Stomach (tissue), 9 donors: ENCODE measurements around the gene GRSF1. TPM values are rescaled to one million over a fixed set of nuclear protein-coding genes. Genes with fewer than 3 reads are reported as not detected.

ENCODE experiments used
- DNase-seq, 2 donors: peaks; one replicate each; pipeline versions ENCODE4 v3.0.0 to v3.0.0-alpha.2; 2013 to 2019
- H3K27ac ChIP-seq, 5 donors: fragments of 200-600 bp in 4 of 5; sonication (generic) in 4 of 5; one replicate each; pipeline ENCODE4 v1.5.1; 2013 to 2019; ENCODE audit warnings: mild to moderate bottlenecking in 1 of 5, moderate library complexity in 1 of 5
- H3K27me3 ChIP-seq, 3 donors: fragments of 200-600 bp; sonication (generic); one replicate each; pipeline ENCODE4 v1.5.1; 2017 to 2019; ENCODE audit warnings: mixed run types in 1 of 3
- H3K36me3 ChIP-seq, 4 donors: fragments of 200-600 bp; sonication (generic); 1 replicate in 3 of 4; 2 replicates in 1 of 4; pipeline ENCODE4 v1.5.1; 2016 to 2019
- H3K4me1 ChIP-seq, 4 donors: fragments of 200-600 bp; sonication (generic); one replicate each; pipeline ENCODE4 v1.5.1; 2016 to 2019
- H3K4me3 ChIP-seq, 4 donors: fragments of 200-600 bp; sonication (generic) in 3 of 4; one replicate each; pipeline ENCODE4 v1.5.1; 2016 to 2019; ENCODE audit warnings: mild to moderate bottlenecking in 1 of 4
- H3K9me3 ChIP-seq, 4 donors: fragments of 200-600 bp; sonication (generic); one replicate each; pipeline ENCODE4 v1.5.1; 2016 to 2019
- CTCF ChIP-seq, 7 experiments: fragments of 450-650 bp in 4 of 7; fragments of 200-600 bp in 3 of 7; sonication (generic) in 3 of 7; IDR thresholded peaks; one replicate each; pipeline ENCODE4 v1.5.1; 2016 to 2019; ENCODE audit warnings: antibody characterized with exemption in 7 of 7, control low read depth in 2 of 7, mild to moderate bottlenecking in 1 of 7
- EP300 ChIP-seq: sonication (generic); formaldehyde crosslinking; IDR thresholded peaks from one replicate; pipeline ENCODE4 v1.6.1; 2017; ENCODE audit warnings: antibody characterized with exemption
- POLR2A ChIP-seq, 4 donors: fragments of 450-650 bp; IDR thresholded peaks; one replicate each; pipeline ENCODE4 v1.6.1; 2016; ENCODE audit warnings: antibody characterized with exemption in 4 of 4, control low read depth in 2 of 4, mild to moderate bottlenecking in 1 of 4, moderate library complexity in 1 of 4
- POLR2AphosphoS5 ChIP-seq, 3 donors: sonication (generic); formaldehyde crosslinking; IDR thresholded peaks; one replicate each; pipeline ENCODE4 v1.6.1; 2016; ENCODE audit warnings: antibody characterized with exemption in 3 of 3
- WGBS, 5 donors: extraction: QIAGEN DNeasy Blood & Tissue Kit in 3 of 5; methylation state at CpG; one replicate each; pipeline versions ENCODE4 v1.1.5 to v1.1.7; 2013 to 2018; 5-methylcytosine and 5-hydroxymethylcytosine counted together
- intact Hi-C: fragments of 100-400 bp; cut with DNase I; formaldehyde crosslinking; loops from one replicate; pipeline ENCODE4 v1.15.1; 2023; ENCODE audit warnings: low total_unique reads
- polyA plus RNA-seq, 3 donors: library from polyadenylated mRNA; stranded (reverse); fragments of 200-250 nt; gene quantifications; one replicate each; pipeline ENCODE4 v1.2.3, GENCODE V29; 2013
- total RNA-seq, 5 donors: library from RNA; depleted of rRNA; stranded (reverse); fragments of >200 nt; gene quantifications; one replicate each; pipeline versions ENCODE4 v1.1.0 to v1.2.3, GENCODE V29; 2014 to 2016
- donor health status: healthy with polysubstance abuse.
- donor health status: Bipolar disorder and iron deficiency.
- donor health status: healthy.

GRSF1 gene
- total and polyA plus RNA-seq, 8 donors: 24.0 to 86.5 (median 56.4) TPM

GRCh38 chr4:70818921-70819320, 20.8 kb downstream of the GRSF1 start:
- H3K9me3 ChIP-seq: no peaks in the 10 kb centered on the region
- 83 to 97% (median 96%) methylated on average over 3 of the region's 3 CpGs for WGBS, 5 donors
- no peaks in the 10 kb centered on the region for H3K27me3 ChIP-seq
- no peak overlapping the region for H3K27ac ChIP-seq
- no peaks in the 10 kb centered on the region for H3K4me1 ChIP-seq
- no peak overlapping the region for H3K4me3 ChIP-seq
- no peak for DNase-seq
- no peak for TF ChIP-seq POLR2AphosphoS5 (IDR thresholded peaks at IDR 0.05)
- TF ChIP-seq POLR2A (IDR thresholded peaks at IDR 0.05): no peak
- no peak for TF ChIP-seq CTCF (IDR thresholded peaks at IDR 0.05)
- no peak for TF ChIP-seq EP300
- intact Hi-C loops: no loop called here
- peaks cover 46 to 72% (median 61%) of the 10 kb centered on the region in 4 donors for H3K36me3 ChIP-seq

- intact Hi-C loops: no loop called here
- 84 to 91% (median 87%) methylated on average over 5 of the region's 5 CpGs for WGBS, 5 donors
Observed at GRCh38 chr4:70818173-70818855, 21.4 kb downstream of the GRSF1 start.

GRCh38 chr4:70816894-70817293, 22.8 kb downstream of the GRSF1 start:
- 39 to 48% (median 46%) methylated on average over 2 of the region's 2 CpGs for WGBS, 5 donors
- H3K9me3 ChIP-seq: no peaks in the 10 kb centered on the region
- intact Hi-C loops: no loop called here
- TF ChIP-seq POLR2AphosphoS5 (IDR thresholded peaks at IDR 0.05) (no peak), POLR2A (IDR thresholded peaks at IDR 0.05) (no peak), CTCF (IDR thresholded peaks at IDR 0.05) (no peak), EP300 (no peak)
- no peaks in the 10 kb centered on the region for H3K27me3 ChIP-seq
- peaks cover 28 to 52% (median 41%) of the 10 kb centered on the region in 4 donors for H3K36me3 ChIP-seq
- no peak overlapping the region for H3K4me3 ChIP-seq
- no peaks in the 10 kb centered on the region for H3K4me1 ChIP-seq
- no peak overlapping the region for H3K27ac ChIP-seq
- no peak for DNase-seq

More at GRCh38 chr4:70818173-70818855, 21.4 kb downstream of the GRSF1 start:
- DNase-seq: no peak
- TF ChIP-seq CTCF (IDR thresholded peaks at IDR 0.05) (no peak), EP300 (no peak), POLR2A (IDR thresholded peaks at IDR 0.05) (no peak), POLR2AphosphoS5 (IDR thresholded peaks at IDR 0.05) (no peak)
- no peak overlapping the region for H3K4me3 ChIP-seq
- H3K27ac ChIP-seq: no peak overlapping the region
- H3K27me3 ChIP-seq: no peaks in the 10 kb centered on the region
- no peaks in the 10 kb centered on the region for H3K4me1 ChIP-seq
- H3K36me3 ChIP-seq: peaks cover 40 to 66% (median 55%) of the 10 kb centered on the region in 4 donors
- no peaks in the 10 kb centered on the region for H3K9me3 ChIP-seq

- Histone ChIP-seq H3K9me3 (no peaks in the 10 kb centered on the region), H3K36me3 (peaks cover 15 to 37% (median 25%) of the 10 kb centered on the region in 4 donors), H3K27ac (no peak overlapping the region), H3K4me3 (no peak overlapping the region), H3K4me1 (no peaks in the 10 kb centered on the region), H3K27me3 (no peaks in the 10 kb centered on the region)
- DNase-seq: no peak
- TF ChIP-seq EP300 (no peak), POLR2AphosphoS5 (IDR thresholded peaks at IDR 0.05) (no peak), POLR2A (IDR thresholded peaks at IDR 0.05) (no peak), CTCF (IDR thresholded peaks at IDR 0.05) (no peak)
- WGBS, 5 donors: 85 to 90% (median 87%) methylated on average over 1 of the region's 1 CpG
- intact Hi-C loops: no loop called here
Observed at GRCh38 chr4:70815370-70815769, 24.3 kb downstream of the GRSF1 start.
